CD14-positive monocyte (primary cell): Measurements from ENCODE around the gene RPA3. TPM values are rescaled to one million over a fixed set of nuclear protein-coding genes. Genes with fewer than 3 reads are reported as not detected.

Source experiments
- DNase-seq, 3 donors: peaks; one replicate each; pipeline ENCODE4 v3.0.0-alpha.2; 2011 to 2022
- H2AFZ ChIP-seq: 2 replicates; pipeline ENCODE4 v1.6.0; 2012; ENCODE audit warnings: mild to moderate bottlenecking, low read depth, low read length, inconsistent platforms; ENCODE audit not compliant: insufficient read depth, poor library complexity, severe bottlenecking
- H3K27ac ChIP-seq, 2 donors: 1 replicate in 1 of 2; 2 replicates in 1 of 2; pipeline ENCODE4 v1.5.1; 2012 to 2013; ENCODE audit warnings: low read length in 2 of 2, control low read depth in 1 of 2, inconsistent platforms in 1 of 2, low read depth in 1 of 2, mild to moderate bottlenecking in 1 of 2
- H3K27me3 ChIP-seq, 2 donors: one replicate each; pipeline versions ENCODE4 v1.6.0 to v1.6.1; 2011 to 2013; ENCODE audit warnings: low read length in 2 of 2; ENCODE audit not compliant: control insufficient read depth in 2 of 2, insufficient read depth in 2 of 2
- H3K36me3 ChIP-seq, 2 donors: replicated peaks in 1 of 2; 1 replicate in 1 of 2; 2 replicates in 1 of 2; pipeline versions ENCODE4 v1.5.1 to v1.6.1; 2012 to 2013; ENCODE audit warnings: low read length in 2 of 2, control low read depth in 1 of 2, inconsistent platforms in 1 of 2, mild to moderate bottlenecking in 1 of 2; ENCODE audit not compliant: insufficient read depth in 2 of 2, control insufficient read depth in 1 of 2
- H3K4me1 ChIP-seq, 2 donors: 1 replicate in 1 of 2; 2 replicates in 1 of 2; pipeline versions ENCODE4 v1.5.1 to v1.6.1; 2012 to 2013; ENCODE audit warnings: low read length in 2 of 2, control low read depth in 1 of 2, inconsistent platforms in 1 of 2, mild to moderate bottlenecking in 1 of 2, moderate library complexity in 1 of 2; ENCODE audit not compliant: insufficient read depth in 2 of 2, control insufficient read depth in 1 of 2
- H3K4me2 ChIP-seq: replicated peaks from 2 replicates; pipeline ENCODE3; 2012; ENCODE audit warnings: low read length, moderate library complexity, mild to moderate bottlenecking; ENCODE audit not compliant: poor library complexity, severe bottlenecking; ENCODE audit errors: extremely low read depth
- H3K4me3 ChIP-seq, 3 experiments: fragments of 200-600 bp in 1 of 3; sonication (generic) in 1 of 3; replicated peaks in 1 of 3; 1 replicate in 2 of 3; 2 replicates in 1 of 3; pipeline ENCODE4 v1.5.1; 2011 to 2013; ENCODE audit warnings: low read length in 3 of 3, mild to moderate bottlenecking in 3 of 3, control low read depth in 2 of 3, low read depth in 2 of 3, inconsistent platforms in 1 of 3, moderate library complexity in 1 of 3
- H3K79me2 ChIP-seq: 2 replicates; pipeline ENCODE4 v1.6.0; 2012; ENCODE audit warnings: mild to moderate bottlenecking, control low read depth, inconsistent platforms, low read length, moderate library complexity; ENCODE audit not compliant: insufficient read depth
- H3K9ac ChIP-seq: 2 replicates; pipeline ENCODE4 v1.6.0; 2017; ENCODE audit warnings: low read length, mild to moderate bottlenecking; ENCODE audit not compliant: insufficient read depth, poor library complexity, severe bottlenecking
- H3K9me3 ChIP-seq, 2 donors: replicated peaks in 1 of 2; 1 replicate in 1 of 2; 2 replicates in 1 of 2; pipeline versions ENCODE4 v1.5.1 to v1.6.1; 2012 to 2013; ENCODE audit warnings: low read length in 2 of 2, control low read depth in 1 of 2; ENCODE audit not compliant: control insufficient read depth in 1 of 2, insufficient read depth in 1 of 2
- H4K20me1 ChIP-seq: 2 replicates; pipeline ENCODE4 v1.6.0; 2012; ENCODE audit warnings: mild to moderate bottlenecking, low read length, control low read depth, moderate library complexity; ENCODE audit not compliant: insufficient read depth
- H3K27ac Mint-ChIP-seq, 7 donors: one replicate each; pipeline ENCODE4 v1.8.0; 2020; ENCODE audit warnings: mild to moderate bottlenecking in 7 of 7, mixed read lengths in 7 of 7, moderate library complexity in 6 of 7, inconsistent platforms in 2 of 7
- H3K27me3 Mint-ChIP-seq, 3 donors: one replicate each; pipeline ENCODE4 v1.8.0; 2021 to 2022; ENCODE audit warnings: low read depth in 3 of 3, mild to moderate bottlenecking in 3 of 3, mixed read lengths in 3 of 3, moderate library complexity in 3 of 3, inconsistent platforms in 1 of 3
- H3K36me3 Mint-ChIP-seq, 2 donors: one replicate each; pipeline ENCODE4 v1.8.0; 2020; ENCODE audit warnings: mixed read lengths in 2 of 2, inconsistent platforms in 1 of 2, mild to moderate bottlenecking in 1 of 2
- H3K4me1 Mint-ChIP-seq: one replicate; pipeline ENCODE4 v1.8.0; 2020; ENCODE audit warnings: mild to moderate bottlenecking, mixed read lengths
- H3K4me3 Mint-ChIP-seq, 2 donors: one replicate each; pipeline ENCODE4 v1.8.0; 2020; ENCODE audit warnings: mild to moderate bottlenecking in 2 of 2, mixed read lengths in 2 of 2, moderate library complexity in 1 of 2
- H3K9me3 Mint-ChIP-seq, 7 donors: one replicate each; pipeline ENCODE4 v1.8.0; 2020 to 2022; ENCODE audit warnings: mixed read lengths in 7 of 7, mild to moderate bottlenecking in 6 of 7, moderate library complexity in 6 of 7, inconsistent platforms in 2 of 7
- WGBS: methylation state at CpG from one replicate; pipeline ENCODE4 v1.1.5; 2013; ENCODE audit warnings: missing lambda C conversion rate; ENCODE audit not compliant: insufficient coverage; 5-methylcytosine and 5-hydroxymethylcytosine counted together
- intact Hi-C, 2 donors: fragments of 100-400 bp; cut with micrococcal nuclease; formaldehyde crosslinking; loops; one replicate each; pipeline versions ENCODE4 v1.15.0 to v1.15.1; 2023
- polyA plus RNA-seq, 3 donors: library from polyadenylated mRNA; depleted of rRNA in 1 of 3; unstranded in 2 of 3; stranded (reverse) in 1 of 3; fragments of 300-500 nt in 2 of 3; fragments of >200 nt in 1 of 3; fragmentation: Illumina TruSeq in 2 of 3; gene quantifications; 1 replicate in 2 of 3; 2 replicates in 1 of 3; pipeline ENCODE4 v1.2.3, GENCODE V29; 2012 to 2021
- TF ChIP-seq, protein P1 (sequence below): fragments of 200-600 bp; IDR thresholded peaks from one replicate; pipeline ENCODE4 v1.8.0; 2022; ENCODE audit warnings: antibody characterized with exemption, mild to moderate bottlenecking

The RPA3 gene
- polyA plus RNA-seq, 3 donors: 6.2 to 50.5 (median 44.7) TPM

DNA sequence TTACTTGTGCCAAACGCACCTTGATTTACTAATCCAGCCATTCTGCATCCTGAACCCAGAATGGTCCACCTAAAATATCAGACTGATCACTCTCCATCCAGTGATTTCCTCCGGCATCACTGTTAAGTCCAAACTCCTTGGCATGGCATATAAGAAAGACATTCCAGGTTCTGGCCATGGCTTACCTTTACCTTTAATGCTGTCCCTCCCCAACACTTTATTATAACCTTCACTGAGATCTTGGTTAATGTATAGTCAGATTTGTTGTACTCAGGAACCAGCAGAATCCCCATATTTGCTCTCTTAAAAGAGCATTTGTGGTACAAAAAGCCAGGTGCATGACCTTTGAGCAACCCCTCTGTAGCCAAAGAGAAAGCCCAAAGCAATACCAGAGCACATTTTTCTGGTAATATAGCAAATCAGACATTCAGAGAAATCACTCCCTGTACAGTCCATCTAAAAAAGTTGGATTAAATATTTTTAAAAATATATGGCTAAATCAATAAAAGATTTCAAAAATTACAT, 67.7 kb downstream of the RPA3 start:
- H3K27me3 Mint-ChIP-seq: peaks cover 0 to 1% (median 0%) of the 10 kb centered on the region in 3 donors
- peaks cover 6% of the 10 kb centered on the region for H3K4me1 Mint-ChIP-seq
- H3K4me1 ChIP-seq: no peaks in the 10 kb centered on the region
- H3K36me3 ChIP-seq: no peaks in the 10 kb centered on the region
- H3K4me3 ChIP-seq: no peak overlapping the region
- TF ChIP-seq, protein P1, sequence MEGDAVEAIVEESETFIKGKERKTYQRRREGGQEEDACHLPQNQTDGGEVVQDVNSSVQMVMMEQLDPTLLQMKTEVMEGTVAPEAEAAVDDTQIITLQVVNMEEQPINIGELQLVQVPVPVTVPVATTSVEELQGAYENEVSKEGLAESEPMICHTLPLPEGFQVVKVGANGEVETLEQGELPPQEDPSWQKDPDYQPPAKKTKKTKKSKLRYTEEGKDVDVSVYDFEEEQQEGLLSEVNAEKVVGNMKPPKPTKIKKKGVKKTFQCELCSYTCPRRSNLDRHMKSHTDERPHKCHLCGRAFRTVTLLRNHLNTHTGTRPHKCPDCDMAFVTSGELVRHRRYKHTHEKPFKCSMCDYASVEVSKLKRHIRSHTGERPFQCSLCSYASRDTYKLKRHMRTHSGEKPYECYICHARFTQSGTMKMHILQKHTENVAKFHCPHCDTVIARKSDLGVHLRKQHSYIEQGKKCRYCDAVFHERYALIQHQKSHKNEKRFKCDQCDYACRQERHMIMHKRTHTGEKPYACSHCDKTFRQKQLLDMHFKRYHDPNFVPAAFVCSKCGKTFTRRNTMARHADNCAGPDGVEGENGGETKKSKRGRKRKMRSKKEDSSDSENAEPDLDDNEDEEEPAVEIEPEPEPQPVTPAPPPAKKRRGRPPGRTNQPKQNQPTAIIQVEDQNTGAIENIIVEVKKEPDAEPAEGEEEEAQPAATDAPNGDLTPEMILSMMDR: no peak
- no peak overlapping the region for H2AFZ ChIP-seq
- no peaks in the 10 kb centered on the region for H3K27me3 ChIP-seq
- peaks cover 0 to 5% (median 0%) of the 10 kb centered on the region in 7 donors for H3K9me3 Mint-ChIP-seq
- H3K4me2 ChIP-seq: no peak overlapping the region
- peaks cover 4% of the 10 kb centered on the region in 2 donors for H3K36me3 Mint-ChIP-seq
- peaks cover 0 to 7% of the 10 kb centered on the region in 2 donors for H3K9me3 ChIP-seq
- WGBS: 100% methylated on average over 1 of the region's 2 CpGs
- H3K79me2 ChIP-seq: peaks cover 42% of the 10 kb centered on the region
- no peak overlapping the region for H3K27ac ChIP-seq
- intact Hi-C loops: no loop called here
- H3K9ac ChIP-seq: no peak overlapping the region
- H3K27ac Mint-ChIP-seq: no peak overlapping the region
- H3K4me3 Mint-ChIP-seq: no peak overlapping the region
- DNase-seq: no peak
- peaks cover 8% of the 10 kb centered on the region for H4K20me1 ChIP-seq

GRCh38 chr7:7647495-7648036, 70.8 kb downstream of the RPA3 start:
- H3K36me3 ChIP-seq: no peaks in the 10 kb centered on the region
- Mint-ChIP-seq H3K36me3 (peaks cover 11 to 24% of the 10 kb centered on the region in 2 donors), H3K4me3 (no peak overlapping the region), H3K27me3 (peaks cover 0 to 1% (median 0%) of the 10 kb centered on the region in 3 donors), H3K27ac (no peak overlapping the region), H3K9me3 (peaks cover 0 to 11% (median 2%) of the 10 kb centered on the region in 7 donors), H3K4me1 (peaks cover 3% of the 10 kb centered on the region)
- no peaks in the 10 kb centered on the region for H3K4me1 ChIP-seq
- no peak overlapping the region for H3K9ac ChIP-seq
- no peak overlapping the region for H2AFZ ChIP-seq
- H3K79me2 ChIP-seq: peaks cover 44% of the 10 kb centered on the region
- H3K4me2 ChIP-seq: no peak overlapping the region
- H3K9me3 ChIP-seq: peaks cover 0 to 8% of the 10 kb centered on the region in 2 donors
- no peak for DNase-seq
- TF ChIP-seq, protein P1: no peak
- no CpG with 5 or more reads among the region's 6 CpGs for WGBS
- intact Hi-C loops: loop anchor here (10.0 kb wide), 1 partner anchor 83 kb away; the partner anchor contains the start of gene MIOS (in 2 of the 2)
- H3K4me3 ChIP-seq: no peak overlapping the region
- no peaks in the 10 kb centered on the region for H3K27me3 ChIP-seq
- H4K20me1 ChIP-seq: peaks cover 8% of the 10 kb centered on the region
- H3K27ac ChIP-seq: no peak overlapping the region
